GM23248 (cell line): Measurements from ENCODE around the gene KCNJ9.

Source experiments
- EZH2 ChIP-seq: fragments of 200-600 bp; sonication (generic); IDR thresholded peaks from 2 replicates; pipeline ENCODE4 v1.6.1; 2018; ENCODE audit warnings: antibody characterized with exemption, mild to moderate bottlenecking; ENCODE audit not compliant: insufficient read depth, poor library complexity, severe bottlenecking
- EZH2phosphoT487 ChIP-seq: fragments of 200-600 bp; sonication (generic); IDR thresholded peaks from 2 replicates; pipeline ENCODE4 v1.6.1; 2018; ENCODE audit warnings: antibody characterized with exemption, moderate library complexity, mild to moderate bottlenecking, low read depth; ENCODE audit not compliant: insufficient read depth

- TF ChIP-seq EZH2 (no peak), EZH2phosphoT487 (no peak)
These were observed 40.9 kb upstream of the KCNJ9 start for GRCh38 chr1:160040476-160040875.
